Small intestine (tissue), 16 donors: ENCODE measurements around the gene NEMF. TPM values are rescaled to one million over a fixed set of nuclear protein-coding genes. Genes with fewer than 3 reads are reported as not detected.
"Not testable (repeated sequence)": the region's sequence is repeated elsewhere in the genome, so short reads cannot be mapped to it uniquely, and the experiment has no call there.

ENCODE experiments used
- DNase-seq, 2 donors: peaks; one replicate each; pipeline versions ENCODE4 v3.0.0 to v3.0.0-alpha.2; 2013
- FAIRE-seq: peaks from 2 replicates; lab custom pipeline; 2012; peaks lifted over from hg19 to GRCh38; lab: Jason Lieb, UNC
- H3K27ac ChIP-seq, 3 donors: one replicate each; pipeline ENCODE4 v1.5.1; 2013; ENCODE audit warnings: low read length in 2 of 3, mild to moderate bottlenecking in 2 of 3, control low read depth in 1 of 3, inconsistent platforms in 1 of 3, low read depth in 1 of 3, moderate library complexity in 1 of 3
- H3K27me3 ChIP-seq, 3 donors: one replicate each; pipeline ENCODE4 v1.6.1; 2013; ENCODE audit warnings: low read length in 3 of 3, inconsistent platforms in 1 of 3; ENCODE audit not compliant: control insufficient read depth in 3 of 3, insufficient read depth in 3 of 3
- H3K36me3 ChIP-seq, 3 donors: one replicate each; pipeline ENCODE4 v1.6.1; 2013; ENCODE audit warnings: low read length in 3 of 3, inconsistent platforms in 1 of 3, low read depth in 1 of 3, mild to moderate bottlenecking in 1 of 3, moderate library complexity in 1 of 3; ENCODE audit not compliant: control insufficient read depth in 3 of 3, insufficient read depth in 2 of 3
- H3K4me1 ChIP-seq, 3 donors: one replicate each; pipeline ENCODE4 v1.6.1; 2013; ENCODE audit warnings: low read length in 2 of 3, inconsistent platforms in 1 of 3, low read depth in 1 of 3, mild to moderate bottlenecking in 1 of 3, moderate library complexity in 1 of 3; ENCODE audit not compliant: control insufficient read depth in 3 of 3, insufficient read depth in 2 of 3
- H3K4me3 ChIP-seq, 3 donors: one replicate each; pipeline ENCODE4 v1.5.1; 2013; ENCODE audit warnings: low read length in 3 of 3, control low read depth in 1 of 3, inconsistent platforms in 1 of 3, low read depth in 1 of 3, mild to moderate bottlenecking in 1 of 3, moderate library complexity in 1 of 3
- H3K9me3 ChIP-seq, 2 donors: one replicate each; pipeline ENCODE4 v1.6.1; 2013; ENCODE audit warnings: low read depth in 1 of 2, low read length in 1 of 2; ENCODE audit not compliant: control insufficient read depth in 2 of 2, insufficient read depth in 1 of 2
- WGBS, 3 donors: extraction: QIAGEN DNeasy Blood & Tissue Kit; methylation state at CpG; one replicate each; pipeline ENCODE4 v1.1.7; 2013; 5-methylcytosine and 5-hydroxymethylcytosine counted together
- long read RNA-seq, 10 donors: transcript quantifications; one replicate each; lab custom pipeline, GENCODE V29; 2026
- polyA plus RNA-seq, 4 donors: library from polyadenylated mRNA; stranded (reverse) in 3 of 4; unstranded in 1 of 4; fragments of 200-250 nt in 3 of 4; fragments of 120-200 nt in 1 of 4; gene quantifications; one replicate each; pipeline versions ENCODE4 v1.2.1 to v1.2.3, GENCODE V29; 2013
- donor health status: healthy with polysubstance abuse.
- donor health status: control.
- donor health status: control.
- donor health status: Bipolar disorder and iron deficiency.
- donor health status: healthy.

NEMF gene
- 10 to 100 TPM; 19.6 to 43.8 (median 31.3) TPM for polyA plus RNA-seq
- long read RNA-seq, donor 1, result 0 reads
- long read RNA-seq, donor 2, partial matches to known transcripts, result 11 of 31 reads
- long read RNA-seq, donor 2, other reads (novel, unspliced or antisense), result 20 of 31 reads
- long read RNA-seq, donor 3, partial matches to known transcripts, result 14 of 14 reads
- long read RNA-seq, donor 3, other reads (novel, unspliced or antisense), result 0 of 14 reads
- long read RNA-seq, donor 4, partial matches to known transcripts, result 0 of 1 reads
- long read RNA-seq, donor 4, other reads (novel, unspliced or antisense), result 0 of 1 reads
- long read RNA-seq, donor 5, partial matches to known transcripts, result 0 of 2 reads
- long read RNA-seq, donor 5, other reads (novel, unspliced or antisense), result 0 of 2 reads
- long read RNA-seq, donor 6, partial matches to known transcripts, result 8 of 11 reads
- long read RNA-seq, donor 6, other reads (novel, unspliced or antisense), result 0 of 11 reads
- long read RNA-seq, donor 7, result 0 reads
- long read RNA-seq, donor 8, partial matches to known transcripts, result 0 of 1 reads
- long read RNA-seq, donor 8, other reads (novel, unspliced or antisense), result 0 of 1 reads
- long read RNA-seq, donor 9, partial matches to known transcripts, result 6 of 25 reads
- long read RNA-seq, donor 9, other reads (novel, unspliced or antisense), result 19 of 25 reads
- long read RNA-seq, donor 10, partial matches to known transcripts, result 106 of 176 reads
- long read RNA-seq, donor 10, other reads (novel, unspliced or antisense), result 61 of 176 reads

- no peaks in the 10 kb centered on the region for H3K9me3 ChIP-seq
- H3K36me3 ChIP-seq, result peaks cover 2 to 16% (median 4%) of the 10 kb centered on the region in 3 donors
- no peaks in the 10 kb centered on the region for H3K27me3 ChIP-seq
- H3K4me1 ChIP-seq, result peaks cover 0 to 5% (median 3%) of the 10 kb centered on the region in 3 donors
- H3K4me3 ChIP-seq, result peak within 1 kb of the TSS; percentile 87 to 95 (median 90)
- peak; percentile 86 to 96 for DNase-seq
- FAIRE-seq, result no peak
- WGBS, 3 donors, result 0% methylated on average over 49 of the region's 49 CpGs
- peak within 1 kb of the TSS; percentile 66 to 98 (median 87) for H3K27ac ChIP-seq
Measured at GRCh38 chr14:49852301-49853157, at the start of gene NEMF. TSS of gene NEMF (minus strand) at chr14:49852788. CDS start at chr14:49852753, 35 bp downstream.

GRCh38 chr14:49900973-49901372, 48.4 kb upstream of the NEMF start:
- no peak overlapping the region for H3K27ac ChIP-seq
- H3K36me3 ChIP-seq, result no peaks in the 10 kb centered on the region
- H3K27me3 ChIP-seq, result no peaks in the 10 kb centered on the region
- no peaks in the 10 kb centered on the region for H3K9me3 ChIP-seq
- DNase-seq (no peak), FAIRE-seq (no peak)
- peaks cover 0 to 7% (median 0%) of the 10 kb centered on the region in 3 donors for H3K4me1 ChIP-seq
- no peak overlapping the region for H3K4me3 ChIP-seq
- 92 to 100% (median 97%) methylated on average over 1 of the region's 1 CpG for WGBS, 3 donors

DNA sequence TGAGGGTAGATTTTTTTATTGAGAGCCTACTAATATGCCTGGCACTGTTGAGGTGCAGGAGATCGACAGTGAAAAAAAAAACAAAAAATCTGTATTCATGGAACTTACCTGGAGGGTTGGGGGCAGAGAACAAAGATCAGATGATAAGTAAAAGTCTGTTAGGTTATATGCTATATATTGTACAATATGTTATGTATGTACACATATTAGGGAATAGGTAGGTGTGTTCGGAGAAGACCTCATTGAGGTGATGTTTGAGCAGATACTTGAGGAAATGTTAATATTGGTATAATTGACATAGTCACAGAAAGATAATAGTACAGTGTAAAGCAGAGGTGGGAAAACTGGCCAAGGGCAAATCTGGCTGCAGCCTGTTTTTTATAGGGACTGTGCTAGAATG, 45.9 kb upstream of the NEMF start:
- DNase-seq (peak in 1 of 2 donors; percentile 22), FAIRE-seq (no peak)
- H3K9me3 ChIP-seq, result no peaks in the 10 kb centered on the region
- WGBS, 3 donors, result 46 to 59% (median 52%) methylated on average over 2 of the region's 2 CpGs
- no peak overlapping the region for H3K4me3 ChIP-seq
- H3K27me3 ChIP-seq, result no peaks in the 10 kb centered on the region
- peaks cover 0 to 7% (median 0%) of the 10 kb centered on the region in 3 donors for H3K4me1 ChIP-seq
- peaks cover 0 to 6% (median 0%) of the 10 kb centered on the region in 3 donors for H3K36me3 ChIP-seq
- peak overlapping the region in 2 of 3 donors; percentile 11 to 61 for H3K27ac ChIP-seq

GRCh38 chr14:49897965-49898364, 45.4 kb upstream of the NEMF start:
- Histone ChIP-seq H3K27me3 (no peaks in the 10 kb centered on the region), H3K36me3 (peaks cover 0 to 6% (median 0%) of the 10 kb centered on the region in 3 donors), H3K27ac (peak overlapping the region in 2 of 3 donors; percentile 49 to 61), H3K9me3 (no peaks in the 10 kb centered on the region), H3K4me3 (no peak overlapping the region), H3K4me1 (peaks cover 0 to 7% (median 0%) of the 10 kb centered on the region in 3 donors)
- DNase-seq, result peak in 1 of 2 donors; percentile 45
- FAIRE-seq, result no peak
- WGBS, 3 donors, result 17 to 54% (median 44%) methylated on average over 1 of the region's 1 CpG

GRCh38 chr14:49897414-49897813, 44.8 kb upstream of the NEMF start:
- no peak for DNase-seq
- no peaks in the 10 kb centered on the region for H3K27me3 ChIP-seq
- peaks cover 0 to 7% (median 0%) of the 10 kb centered on the region in 3 donors for H3K4me1 ChIP-seq
- H3K9me3 ChIP-seq, result no peaks in the 10 kb centered on the region
- H3K36me3 ChIP-seq, result peaks cover 0 to 6% (median 0%) of the 10 kb centered on the region in 3 donors
- no peak overlapping the region for H3K4me3 ChIP-seq
- FAIRE-seq, result no peak
- 14 to 40% (median 15%) methylated on average over 1 of the region's 1 CpG for WGBS, 3 donors
- H3K27ac ChIP-seq, result peak overlapping the region in 1 of 3 donors; percentile 61

GRCh38 chr14:49896966-49897365, 44.4 kb upstream of the NEMF start:
- peaks cover 0 to 8% (median 0%) of the 10 kb centered on the region in 3 donors for H3K4me1 ChIP-seq
- no peaks in the 10 kb centered on the region for H3K9me3 ChIP-seq
- no peaks in the 10 kb centered on the region for H3K27me3 ChIP-seq
- no peak for FAIRE-seq
- DNase-seq, result peak in 1 of 2 donors; percentile 24
- H3K4me3 ChIP-seq, result peak overlapping the region in 1 of 3 donors; percentile 39
- WGBS, 3 donors, result 23 to 34% (median 27%) methylated on average over 5 of the region's 5 CpGs
- peaks cover 0 to 6% (median 0%) of the 10 kb centered on the region in 3 donors for H3K36me3 ChIP-seq
- H3K27ac ChIP-seq, result peak overlapping the region in 1 of 3 donors; percentile 61

- not testable (repeated sequence) for H3K36me3 ChIP-seq, H3K27me3 ChIP-seq, H3K9me3 ChIP-seq, DNase-seq
- peak; percentile 72 for FAIRE-seq
- Histone ChIP-seq H3K4me1 (peaks cover 0 to 12% (median 0%) of the 10 kb centered on the region in 3 donors), H3K27ac (peak overlapping the region in 1 of 3 donors; percentile 100), H3K4me3 (peak overlapping the region in 2 of 3 donors; percentile 34 to 54)
Measured at GRCh38 chr14:49896272-49896671, 43.7 kb upstream of the NEMF start.
